ENCODE data around the gene ARHGAP31. TPM values are rescaled to one million over a fixed set of nuclear protein-coding genes. Genes with fewer than 3 reads are reported as not detected.

ARHGAP31 gene
- total and polyA plus RNA-seq, 2 experiments from 2014 or later, result 8.1 to 15.3 TPM

GRCh38 chr3:119395923-119396358 lies 101.8 kb downstream of the ARHGAP31 start:
- H3F3A ChIP-seq (ENCODE audit: insufficient read depth), result no peaks in the 10 kb centered on the region
- peaks cover 30% of the 10 kb centered on the region for H3K36me3 ChIP-seq (ENCODE audit: low read depth)
- no peaks in the 10 kb centered on the region for H3K79me2 ChIP-seq (ENCODE audit: insufficient read depth)
- H3K9me2 ChIP-seq (ENCODE audit: insufficient read depth), result no peaks in the 10 kb centered on the region
- no peak overlapping the region for H3K4me3 ChIP-seq
- no peaks in the 10 kb centered on the region for H3K9me3 ChIP-seq (ENCODE audit: low read depth)
- 75 to 89% methylated on average over 2 of the region's 2 CpGs for WGBS, 2 experiments (ENCODE audit: low coverage in 1 of 2, low lambda C conversion rate in 2 of 2, missing lambda C conversion rate in 2 of 2)
- in situ Hi-C loops (cut with MboI), result no loop called here
- no peaks in the 10 kb centered on the region for H4K20me1 ChIP-seq (ENCODE audit: insufficient read depth)
- TF ChIP-seq EZH2 (IDR thresholded peaks at IDR 0.05; ENCODE audit: insufficient read depth, poor library complexity, severe bottlenecking) (no peak), EZH2phosphoT487 (IDR thresholded peaks at IDR 0.05; ENCODE audit: insufficient read depth, low read depth) (no peak)
- no peak overlapping the region for H2AFZ ChIP-seq
- no peak overlapping the region for H3K4me2 ChIP-seq (ENCODE audit: unreplicated experiment)
- no peak for DNase-seq
- no peak overlapping the region for H3K27ac ChIP-seq
- H3K4me1 ChIP-seq (ENCODE audit: insufficient read depth), result no peaks in the 10 kb centered on the region
- no peaks in the 10 kb centered on the region for H3K27me3 ChIP-seq (replicated peaks; ENCODE audit: insufficient read depth)
- H3K9ac ChIP-seq, result no peak overlapping the region

GRCh38 chr3:119396870-119397269 lies 102.7 kb downstream of the ARHGAP31 start:
- Histone ChIP-seq H3K4me3 (no peak overlapping the region), H3F3A (ENCODE audit: insufficient read depth) (no peaks in the 10 kb centered on the region), H3K36me3 (ENCODE audit: low read depth) (peaks cover 25% of the 10 kb centered on the region), H3K79me2 (ENCODE audit: insufficient read depth) (no peaks in the 10 kb centered on the region), H3K9me2 (ENCODE audit: insufficient read depth) (no peaks in the 10 kb centered on the region), H3K9me3 (ENCODE audit: low read depth) (no peaks in the 10 kb centered on the region), H3K4me1 (ENCODE audit: insufficient read depth) (no peaks in the 10 kb centered on the region), H3K27me3 (replicated peaks; ENCODE audit: insufficient read depth) (no peaks in the 10 kb centered on the region), H4K20me1 (ENCODE audit: insufficient read depth) (no peaks in the 10 kb centered on the region), H3K27ac (no peak overlapping the region), H3K9ac (no peak overlapping the region), H3K4me2 (ENCODE audit: unreplicated experiment) (no peak overlapping the region), H2AFZ (no peak overlapping the region)
- DNase-seq, result no peak
- 96 to 100% methylated on average over 2 of the region's 2 CpGs for WGBS, 2 experiments (ENCODE audit: low coverage in 1 of 2, low lambda C conversion rate in 2 of 2, missing lambda C conversion rate in 2 of 2)
- TF ChIP-seq EZH2 (IDR thresholded peaks at IDR 0.05; ENCODE audit: insufficient read depth, poor library complexity, severe bottlenecking), result no peak
- no peak for TF ChIP-seq EZH2phosphoT487 (IDR thresholded peaks at IDR 0.05; ENCODE audit: insufficient read depth, low read depth)
- in situ Hi-C loops (cut with MboI), result no loop called here

GRCh38 chr3:119400466-119400865 lies 106.3 kb downstream of the ARHGAP31 start:
- no peaks in the 10 kb centered on the region for H3F3A ChIP-seq (ENCODE audit: insufficient read depth)
- H3K4me3 ChIP-seq, result no peak overlapping the region
- WGBS, 2 experiments (ENCODE audit: low coverage in 1 of 2, low lambda C conversion rate in 2 of 2, missing lambda C conversion rate in 2 of 2), result 79 to 81% methylated on average over 5 of the region's 5 CpGs
- H3K36me3 ChIP-seq (ENCODE audit: low read depth), result peaks cover 23% of the 10 kb centered on the region; the same call in 1 of the 2 replicates
- H3K27ac ChIP-seq, result no peak overlapping the region
- no peak overlapping the region for H3K4me2 ChIP-seq (ENCODE audit: unreplicated experiment)
- no peak for DNase-seq
- H3K27me3 ChIP-seq (replicated peaks; ENCODE audit: insufficient read depth), result no peaks in the 10 kb centered on the region
- TF ChIP-seq EZH2phosphoT487 (IDR thresholded peaks at IDR 0.05; ENCODE audit: insufficient read depth, low read depth) (no peak), EZH2 (IDR thresholded peaks at IDR 0.05; ENCODE audit: insufficient read depth, poor library complexity, severe bottlenecking) (no peak)
- no peak overlapping the region for H3K9ac ChIP-seq
- H4K20me1 ChIP-seq (ENCODE audit: insufficient read depth), result no peaks in the 10 kb centered on the region
- H3K9me2 ChIP-seq (ENCODE audit: insufficient read depth), result no peaks in the 10 kb centered on the region
- no peaks in the 10 kb centered on the region for H3K4me1 ChIP-seq (ENCODE audit: insufficient read depth)
- H2AFZ ChIP-seq, result no peak overlapping the region
- H3K79me2 ChIP-seq (ENCODE audit: insufficient read depth), result no peaks in the 10 kb centered on the region
- H3K9me3 ChIP-seq (ENCODE audit: low read depth), result no peaks in the 10 kb centered on the region
- in situ Hi-C loops (cut with MboI), result no loop called here

GRCh38 chr3:119401069-119401468 lies 106.9 kb downstream of the ARHGAP31 start:
- Histone ChIP-seq H3K4me3 (no peak overlapping the region), H3K9me3 (ENCODE audit: low read depth) (no peaks in the 10 kb centered on the region), H3K9me2 (ENCODE audit: insufficient read depth) (no peaks in the 10 kb centered on the region), H3K9ac (no peak overlapping the region), H2AFZ (no peak overlapping the region), H3K27ac (no peak overlapping the region), H3K4me1 (ENCODE audit: insufficient read depth) (no peaks in the 10 kb centered on the region), H3K36me3 (ENCODE audit: low read depth) (peaks cover 23% of the 10 kb centered on the region; the same call in 1 of the 2 replicates), H3K4me2 (ENCODE audit: unreplicated experiment) (no peak overlapping the region), H3K27me3 (replicated peaks; ENCODE audit: insufficient read depth) (no peaks in the 10 kb centered on the region), H3K79me2 (ENCODE audit: insufficient read depth) (no peaks in the 10 kb centered on the region), H3F3A (ENCODE audit: insufficient read depth) (no peaks in the 10 kb centered on the region), H4K20me1 (ENCODE audit: insufficient read depth) (no peaks in the 10 kb centered on the region)
- 97 to 99% methylated on average over 4 to 5 of the region's 5 CpGs for WGBS, 2 experiments (ENCODE audit: low coverage in 1 of 2, low lambda C conversion rate in 2 of 2, missing lambda C conversion rate in 2 of 2)
- TF ChIP-seq EZH2 (IDR thresholded peaks at IDR 0.05; ENCODE audit: insufficient read depth, poor library complexity, severe bottlenecking) (no peak), EZH2phosphoT487 (IDR thresholded peaks at IDR 0.05; ENCODE audit: insufficient read depth, low read depth) (no peak)
- no peak for DNase-seq
- in situ Hi-C loops (cut with MboI), result no loop called here

All from GM23248 (cell line).